HG02884 (cell line): ENCODE results near the gene PACRG.

Experiments
- ATAC-seq: cut with Tn5 transposase; IDR thresholded peaks from one replicate; pipeline ENCODE4 v1.9.1; 2021; ENCODE audit warnings: mild to moderate bottlenecking, moderate library complexity; ENCODE audit not compliant: unreplicated experiment

PACRG gene

GRCh38 chr6:163191704-163192537 lies 464.1 kb downstream of the PACRG start:
- ATAC-seq, result no peak

DNA sequence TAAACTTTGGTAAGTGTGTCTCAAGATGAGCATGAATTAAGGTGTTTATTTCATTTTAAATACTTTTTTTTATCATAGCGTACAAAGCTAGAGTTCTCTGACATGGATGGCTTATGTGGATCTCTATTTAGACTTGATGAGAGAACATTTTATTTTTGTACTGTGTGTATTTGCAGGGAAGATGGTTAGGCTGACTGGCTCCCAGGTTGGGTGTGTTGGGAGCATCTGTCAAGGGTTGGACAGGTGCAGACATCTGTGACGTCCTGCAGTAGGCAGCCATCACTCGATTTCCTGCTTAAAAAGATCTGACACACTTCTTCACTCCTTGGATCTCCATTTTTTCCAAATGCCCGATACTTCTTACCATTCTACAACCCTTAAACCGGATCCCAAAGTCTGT lies 464.8 kb downstream of the PACRG start:
- no peak for ATAC-seq

GRCh38 chr6:163193326-163193725 lies 465.6 kb downstream of the PACRG start:
- no peak for ATAC-seq

DNA sequence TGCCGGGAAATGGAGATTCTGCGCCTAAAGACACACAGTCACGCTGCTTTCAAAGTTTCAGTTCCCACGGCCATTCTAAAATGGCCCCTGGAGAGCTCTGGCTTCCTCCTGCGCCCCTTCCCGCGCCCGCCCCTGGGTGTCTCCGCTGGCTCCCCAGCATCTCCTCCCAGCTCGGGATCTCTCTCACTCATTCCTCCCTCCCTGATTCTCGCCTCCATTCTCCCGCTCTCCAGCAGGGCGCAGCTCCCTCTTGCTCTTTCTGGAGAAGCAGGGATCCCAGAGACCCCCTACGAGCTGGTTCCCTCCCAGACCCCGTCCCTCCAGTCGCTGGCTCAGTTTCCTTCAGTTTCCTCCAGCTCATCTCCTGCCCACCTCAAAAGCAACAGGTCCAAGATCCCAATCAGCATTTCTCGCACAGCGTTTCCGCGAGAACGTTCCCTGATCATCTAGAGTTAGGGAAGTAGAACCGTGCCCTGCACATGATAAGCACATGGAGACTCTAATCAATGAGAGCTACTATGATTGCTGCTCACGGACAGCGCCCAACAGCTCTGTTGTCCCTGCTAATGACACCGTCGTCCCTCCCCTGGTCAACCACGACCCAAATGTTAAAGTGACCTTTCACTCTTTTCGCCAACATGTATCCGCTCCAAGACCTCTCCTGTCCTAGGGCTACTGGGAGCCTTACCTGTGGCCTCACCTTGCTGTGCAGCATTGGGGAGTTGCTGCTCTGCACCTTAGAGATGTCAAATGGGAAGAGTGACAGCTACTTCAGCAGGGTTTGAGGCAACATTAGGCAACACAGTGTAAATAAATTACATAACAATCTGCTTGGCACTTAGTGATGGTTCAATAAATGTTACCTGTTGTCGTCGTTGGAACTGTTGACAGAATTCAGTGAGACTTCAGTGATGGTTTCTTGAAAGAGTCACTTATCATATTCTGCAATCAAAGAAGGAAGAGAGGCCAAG lies 468.2 kb downstream of the PACRG start:
- no peak for ATAC-seq

- ATAC-seq, result no peak
Observed at GRCh38 chr6:163197839-163198238, 470.1 kb downstream of the PACRG start.

DNA sequence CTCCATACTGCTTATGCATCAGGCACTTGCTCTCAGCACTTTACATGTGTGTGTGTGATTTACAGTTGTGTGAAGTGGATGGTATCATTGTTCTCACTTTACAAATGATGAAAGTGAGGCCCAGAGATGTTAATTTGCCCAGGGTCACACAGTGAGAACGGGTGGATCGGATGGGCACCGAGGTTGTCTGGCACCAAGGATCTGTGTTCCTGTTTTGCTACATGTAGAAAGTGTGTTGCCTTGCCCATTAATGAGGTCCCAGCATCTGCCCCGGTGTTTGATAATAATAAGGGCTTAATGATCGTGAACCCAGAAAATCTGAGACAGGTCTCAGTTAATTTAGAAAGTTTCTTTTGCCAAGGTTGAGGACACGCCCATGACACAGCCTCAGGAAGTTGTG lies 470.6 kb downstream of the PACRG start:
- ATAC-seq, result no peak

DNA sequence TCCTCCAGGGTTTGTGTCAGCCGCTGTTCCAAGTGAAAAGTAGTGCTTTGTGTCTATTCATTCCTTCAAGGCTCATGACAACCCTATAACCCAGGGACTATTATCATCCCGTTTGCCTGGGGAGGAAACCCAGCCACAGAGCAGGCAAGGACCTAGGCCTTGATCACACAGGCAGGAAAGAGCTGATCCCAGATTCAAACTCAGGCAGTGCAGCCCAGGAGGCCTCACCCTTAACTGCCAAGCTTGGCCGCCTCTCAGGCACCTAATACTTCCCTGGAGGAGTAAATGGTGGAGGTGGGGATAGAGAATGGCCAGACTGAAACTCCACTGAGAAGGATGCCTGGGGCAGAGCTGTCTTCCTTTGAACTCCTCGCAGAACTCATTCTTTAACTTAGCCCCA lies 471.6 kb downstream of the PACRG start:
- no peak for ATAC-seq

DNA sequence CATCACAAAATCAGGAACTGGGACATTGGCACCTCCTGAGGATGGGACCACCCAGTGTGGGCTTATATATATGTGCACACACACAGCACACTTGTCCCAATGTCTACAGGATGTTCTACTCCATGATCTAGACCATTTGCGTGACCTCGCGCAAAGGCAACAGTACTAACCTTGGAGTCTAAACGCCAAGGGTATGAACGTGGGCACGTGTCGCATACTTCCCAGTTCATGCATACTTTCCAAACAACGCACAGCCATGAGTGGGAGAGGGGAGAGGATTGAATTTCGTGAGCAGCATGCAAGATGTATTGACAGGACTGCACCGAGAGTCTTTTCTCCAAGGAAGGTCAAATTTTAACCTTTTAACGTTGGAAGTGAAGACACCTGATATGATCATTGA lies 472.5 kb downstream of the PACRG start:
- ATAC-seq, result no peak

DNA sequence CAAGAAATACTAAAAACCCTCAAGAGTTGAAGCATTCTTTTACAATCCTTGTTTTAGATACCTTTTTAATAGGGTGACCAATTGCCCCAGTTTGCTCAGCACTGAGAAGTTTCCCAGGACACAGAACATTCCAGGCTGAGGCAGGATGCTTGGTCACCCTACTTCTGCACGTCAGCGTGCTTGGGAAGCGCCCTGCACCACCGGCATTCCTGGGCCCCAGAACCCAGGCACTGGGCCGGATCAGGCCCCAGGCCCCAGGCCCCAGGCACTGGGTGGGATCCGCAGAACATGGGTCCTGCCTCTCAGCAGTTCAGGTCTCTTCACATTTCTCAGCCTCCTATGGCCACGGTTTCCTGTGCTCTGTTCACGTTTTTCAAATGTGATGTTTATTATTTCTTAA lies 472.9 kb downstream of the PACRG start:
- no peak for ATAC-seq

DNA sequence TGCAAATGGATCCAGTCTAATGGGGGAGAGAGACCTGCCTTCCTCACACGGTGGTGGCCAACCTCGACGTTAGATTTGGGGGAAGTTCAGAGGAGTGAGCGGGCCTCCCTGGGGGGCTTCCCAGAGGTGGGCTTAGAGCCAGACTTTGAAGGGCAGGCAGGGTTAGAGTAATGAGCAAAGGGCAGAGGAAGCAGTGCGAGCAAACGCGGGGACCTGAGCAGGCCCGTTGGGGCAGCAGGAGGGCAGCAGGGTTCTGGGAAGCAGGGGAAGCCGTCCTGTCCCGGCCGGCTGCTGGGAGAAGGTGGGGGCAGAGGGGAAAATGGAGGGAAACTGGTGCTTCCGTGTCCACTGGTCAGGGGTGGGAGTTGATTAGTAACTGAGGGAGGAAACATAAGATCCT lies 474.1 kb downstream of the PACRG start:
- ATAC-seq, result no peak

DNA sequence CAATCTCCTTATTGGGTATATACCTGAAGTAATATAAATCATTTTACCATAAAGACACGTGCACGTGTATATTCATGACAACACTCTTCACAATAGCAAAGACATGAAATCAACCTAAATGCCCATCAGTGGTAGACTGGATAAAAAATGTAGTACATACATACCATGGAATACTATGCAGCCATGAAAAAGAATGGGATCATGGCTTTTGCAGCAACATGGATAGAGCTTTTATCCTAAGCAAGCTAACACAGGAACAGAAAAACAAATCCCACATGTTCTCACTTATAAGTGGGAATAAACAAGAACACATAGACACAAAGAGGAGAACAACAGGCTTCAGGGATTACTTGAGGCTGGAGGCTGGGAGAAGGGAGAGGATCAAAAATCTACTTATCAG lies 478.4 kb downstream of the PACRG start:
- no peak for ATAC-seq

DNA sequence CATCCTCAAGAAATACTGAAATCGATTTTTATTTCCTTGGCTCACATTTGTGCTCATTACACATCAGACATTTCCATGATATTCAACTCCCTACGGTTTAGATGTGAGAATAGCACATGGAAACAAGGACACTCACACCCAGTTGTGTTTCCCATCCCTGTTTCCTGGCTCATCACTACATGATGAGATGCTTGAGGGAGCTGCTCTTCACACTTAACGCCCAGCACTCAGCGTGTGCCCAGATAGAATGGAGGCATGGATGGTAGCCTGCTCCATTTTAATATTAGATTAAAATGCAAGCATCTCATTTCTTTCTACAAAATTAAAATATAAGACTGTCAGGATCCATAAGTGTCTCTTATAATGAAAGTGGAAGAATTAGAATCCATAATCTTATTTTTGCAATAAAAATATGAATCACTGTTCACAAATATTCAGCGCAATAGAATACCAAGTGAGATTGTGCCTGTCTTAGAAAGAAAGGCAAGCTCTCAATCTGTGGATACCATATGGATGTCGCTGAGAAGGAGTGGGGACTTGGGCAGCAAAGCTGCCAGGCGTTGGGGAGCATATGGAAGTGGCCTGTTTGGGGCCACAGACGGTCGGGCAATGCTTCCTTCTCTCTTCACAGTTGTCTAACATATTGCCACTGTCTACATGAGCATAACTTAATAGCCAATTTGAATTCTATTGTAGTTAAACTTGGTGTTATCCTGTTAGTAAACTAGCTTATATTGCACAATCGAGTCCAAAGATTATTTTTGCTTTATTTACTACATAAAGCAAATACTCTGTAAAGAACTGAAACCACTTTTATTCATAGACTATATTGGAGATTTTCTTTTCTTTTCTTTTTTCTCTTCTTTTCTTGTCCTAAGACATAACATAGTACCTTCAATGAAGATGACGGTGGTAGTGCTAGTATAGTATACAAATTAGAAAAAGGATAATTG lies 479.9 kb downstream of the PACRG start:
- no peak for ATAC-seq

DNA sequence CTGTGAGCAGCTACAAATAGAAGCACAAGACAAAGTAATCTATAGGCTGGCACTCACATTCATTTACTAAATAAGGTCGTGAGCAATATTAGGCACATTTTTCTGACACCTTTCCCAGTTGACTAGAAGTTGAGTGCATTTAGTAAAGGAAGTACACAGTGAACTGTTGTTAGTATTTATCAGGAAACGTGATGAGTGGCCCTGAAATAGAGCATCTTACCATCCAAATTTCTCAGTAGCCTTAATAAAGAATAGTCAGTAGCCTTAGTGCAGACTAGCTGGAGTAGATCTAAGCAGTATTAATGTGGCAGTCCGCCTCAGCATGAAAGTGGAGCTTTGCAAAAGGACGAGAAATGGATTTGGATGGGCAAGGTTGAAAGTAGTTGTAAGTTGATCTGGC lies 481.2 kb downstream of the PACRG start:
- no peak for ATAC-seq

DNA sequence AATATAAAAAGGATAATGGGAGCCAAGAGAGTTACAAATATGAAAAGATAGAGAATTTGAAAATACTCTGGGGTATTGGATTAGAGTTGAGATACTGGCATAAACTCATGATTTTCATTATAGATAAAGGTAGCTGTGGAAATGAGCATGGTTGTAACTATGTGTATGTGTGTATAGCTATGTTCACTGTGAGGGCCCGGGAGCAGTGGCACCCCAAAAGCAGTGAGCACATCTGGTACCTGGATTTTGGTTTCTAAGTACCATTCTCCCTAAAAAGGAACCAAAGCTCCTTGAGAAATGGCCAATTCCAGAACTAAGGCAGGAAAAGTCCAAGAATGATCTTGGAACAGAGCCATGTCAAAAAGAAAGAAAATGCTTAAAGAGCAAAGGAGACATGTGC lies 484.3 kb downstream of the PACRG start:
- no peak for ATAC-seq

DNA sequence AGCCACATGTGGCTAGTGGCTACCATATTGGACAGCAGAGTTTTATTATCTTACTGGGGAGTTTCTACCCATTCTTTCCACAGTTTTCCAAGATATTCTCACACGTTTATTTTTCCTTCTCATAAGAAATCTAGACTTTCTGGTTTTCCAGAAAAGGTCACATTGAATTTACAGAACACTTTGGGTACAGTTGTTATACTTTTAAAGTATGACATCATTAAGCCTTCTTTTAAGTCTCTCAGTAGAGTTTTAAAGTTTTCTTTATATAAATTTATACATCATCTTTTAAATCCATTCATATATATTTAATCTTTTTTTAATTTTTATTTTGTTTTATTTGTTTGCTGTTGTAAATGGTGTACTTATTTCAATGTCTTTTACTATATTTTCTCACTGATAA lies 486.5 kb downstream of the PACRG start:
- no peak for ATAC-seq

DNA sequence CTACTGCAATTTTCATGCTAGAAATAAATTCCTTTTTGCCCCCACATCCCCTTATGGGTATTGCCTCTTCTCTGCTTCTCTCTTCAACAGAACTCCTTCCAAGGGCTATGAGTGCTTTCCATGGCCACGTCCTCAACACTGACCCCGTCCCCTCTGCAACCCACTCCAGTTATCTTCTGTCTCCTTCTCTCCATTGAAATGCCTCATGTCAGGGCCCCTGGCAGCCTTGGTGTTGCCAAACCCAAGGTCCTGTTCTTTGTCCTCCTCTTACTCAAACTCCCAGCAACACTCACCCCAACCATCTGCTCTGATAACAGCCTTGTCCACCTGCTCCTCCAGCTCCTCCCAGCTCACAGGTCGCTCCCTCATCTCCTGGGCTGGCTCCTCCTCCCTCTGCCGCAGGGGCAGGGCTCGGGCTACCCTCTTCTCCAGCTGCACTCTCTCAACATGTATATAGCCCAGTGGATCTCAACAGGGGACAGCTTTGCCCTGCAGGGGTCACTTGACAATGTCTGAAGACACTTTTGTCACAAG lies 490.7 kb downstream of the PACRG start:
- no peak for ATAC-seq

- no peak for ATAC-seq
Observed at GRCh38 chr6:163226181-163226835, 498.5 kb downstream of the PACRG start.

- ATAC-seq, result no peak
Observed at GRCh38 chr6:163226836-163227485, 499.2 kb downstream of the PACRG start.

- ATAC-seq, result no peak
Observed at GRCh38 chr6:163228041-163228440, 500.3 kb downstream of the PACRG start.

- ATAC-seq, result no peak
Observed at GRCh38 chr6:163229050-163229449, 501.3 kb downstream of the PACRG start.
